Hepatic stellate cell (primary cell): Measurements from ENCODE around the gene CC2D2A.
"Not testable (repeated sequence)": the region's sequence is repeated elsewhere in the genome, so short reads cannot be mapped to it uniquely, and the experiment has no call there.

ENCODE experiments used
- DNase-seq: peaks from one replicate; pipeline ENCODE4 v3.0.0; 2011; ENCODE audit warnings: low spot score

The CC2D2A gene

GRCh38 chr4:15558561-15558960 lies 88.9 kb downstream of the CC2D2A start:
- DNase-seq = no peak

GRCh38 chr4:15562114-15562513 lies 92.4 kb downstream of the CC2D2A start:
- no peak for DNase-seq

GRCh38 chr4:15562623-15563022 lies 92.9 kb downstream of the CC2D2A start:
- DNase-seq = no peak

GRCh38 chr4:15563871-15564270 lies 94.2 kb downstream of the CC2D2A start:
- DNase-seq = no peak

GRCh38 chr4:15568821-15569220 lies 99.1 kb downstream of the CC2D2A start:
- no peak for DNase-seq

GRCh38 chr4:15569746-15570145 lies 100.1 kb downstream of the CC2D2A start:
- DNase-seq = no peak

- DNase-seq = peak; percentile 17
Measured at GRCh38 chr4:15575966-15576365, 106.3 kb downstream of the CC2D2A start.

- peak; percentile 44 for DNase-seq
Measured at GRCh38 chr4:15577508-15577907, 107.8 kb downstream of the CC2D2A start.

GRCh38 chr4:15584785-15585184 lies 115.1 kb downstream of the CC2D2A start:
- DNase-seq = no peak

- no peak for DNase-seq
Measured at GRCh38 chr4:15585331-15585730, 115.6 kb downstream of the CC2D2A start.

GRCh38 chr4:15586066-15586465 lies 116.4 kb downstream of the CC2D2A start:
- DNase-seq = no peak

GRCh38 chr4:15587649-15588048 lies 118.0 kb downstream of the CC2D2A start:
- no peak for DNase-seq

- DNase-seq = no peak
Measured at GRCh38 chr4:15592799-15593198, 123.1 kb downstream of the CC2D2A start.

- no peak for DNase-seq
Measured at GRCh38 chr4:15598644-15599043, 129.0 kb downstream of the CC2D2A start.

GRCh38 chr4:15600176-15600575 lies 130.5 kb downstream of the CC2D2A start:
- DNase-seq = no peak

- no peak for DNase-seq
Measured at GRCh38 chr4:15601862-15602261, 132.2 kb downstream of the CC2D2A start.

- DNase-seq = no peak
Measured at GRCh38 chr4:15605537-15605936, 135.9 kb downstream of the CC2D2A start.

GRCh38 chr4:15610855-15611254 lies 141.2 kb downstream of the CC2D2A start:
- DNase-seq = no peak

GRCh38 chr4:15612136-15612535 lies 142.5 kb downstream of the CC2D2A start:
- no peak for DNase-seq

- not testable (repeated sequence) for DNase-seq
Measured at GRCh38 chr4:15614891-15615290, 145.2 kb downstream of the CC2D2A start.

- DNase-seq = not testable (repeated sequence)
Measured at GRCh38 chr4:15617407-15617806, 147.7 kb downstream of the CC2D2A start.

GRCh38 chr4:15636818-15637217 lies 167.1 kb downstream of the CC2D2A start:
- no peak for DNase-seq

- no peak for DNase-seq
Measured at GRCh38 chr4:15638418-15638817, 168.7 kb downstream of the CC2D2A start.

GRCh38 chr4:15648600-15648999 lies 178.9 kb downstream of the CC2D2A start:
- no peak for DNase-seq
